Spleen (tissue), 7 donors: ENCODE measurements around the gene TMC6.

ENCODE experiments used
- CTCF ChIP-seq, 11 experiments: fragments of 200-600 bp in 7 of 11; fragments of 450-650 bp in 4 of 11; sonication (generic) in 4 of 11; IDR thresholded peaks in 8 of 11; conservative IDR thresholded peaks in 3 of 11; 1 replicate in 7 of 11; 2 replicates in 4 of 11; pipeline versions ENCODE4 v1.4.0 to v1.8.0; 2016 to 2021; ENCODE audit warnings: antibody characterized with exemption in 11 of 11, inconsistent platforms in 4 of 11, mild to moderate bottlenecking in 1 of 11
- POLR2A ChIP-seq, 3 donors: fragments of 450-650 bp; IDR thresholded peaks; one replicate each; pipeline ENCODE4 v1.5.1; 2017; ENCODE audit warnings: antibody characterized with exemption in 3 of 3, mild to moderate bottlenecking in 1 of 3
- POLR2AphosphoS5 ChIP-seq, 3 donors: sonication (generic); formaldehyde crosslinking; IDR thresholded peaks; one replicate each; pipeline ENCODE4 v1.5.1; 2017; ENCODE audit warnings: antibody characterized with exemption in 3 of 3
- donor health status: DM: no; HTN: no; CAD: no; lungs with moderate emphysema.
- donor health status: DM: no; HTN: no; CAD: no.
- donor health status: DM: no; HTN: no; CAD: no.

GRCh38 chr17:78103311-78103710 lies 25.2 kb downstream of the TMC6 start:
- no peak for TF ChIP-seq CTCF (IDR thresholded peaks at IDR 0.05 in 8 of 11, conservative IDR thresholded peaks at IDR 0.05 in 3 of 11)
- no peak for TF ChIP-seq POLR2A (IDR thresholded peaks at IDR 0.05)
- no peak for TF ChIP-seq POLR2AphosphoS5 (IDR thresholded peaks at IDR 0.05)
